ENCODE results near the gene PDPK1.

DNA sequence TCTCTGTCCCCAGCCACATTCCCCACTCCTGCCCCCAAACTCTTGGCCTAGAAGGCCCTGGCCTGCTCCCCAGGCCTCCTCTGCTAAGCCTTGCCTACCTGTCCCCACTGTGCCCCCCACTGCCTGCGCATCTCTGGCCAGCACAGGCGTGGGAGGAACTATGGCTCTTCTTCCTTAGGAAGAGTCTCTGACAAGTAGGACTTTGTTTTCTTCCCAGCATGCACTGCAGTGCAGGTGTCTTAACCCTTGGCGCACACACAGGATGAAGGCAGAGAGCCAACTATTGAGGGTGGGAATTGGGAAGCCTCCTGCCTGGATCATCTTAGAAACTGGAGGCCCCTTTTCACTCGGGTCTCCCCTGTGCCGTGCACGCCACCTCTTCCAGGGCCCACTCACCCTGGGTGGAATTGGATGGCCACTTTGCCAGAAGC lies 14.0 kb upstream of the PDPK1 start:
- TF ChIP-seq, protein P1, sequence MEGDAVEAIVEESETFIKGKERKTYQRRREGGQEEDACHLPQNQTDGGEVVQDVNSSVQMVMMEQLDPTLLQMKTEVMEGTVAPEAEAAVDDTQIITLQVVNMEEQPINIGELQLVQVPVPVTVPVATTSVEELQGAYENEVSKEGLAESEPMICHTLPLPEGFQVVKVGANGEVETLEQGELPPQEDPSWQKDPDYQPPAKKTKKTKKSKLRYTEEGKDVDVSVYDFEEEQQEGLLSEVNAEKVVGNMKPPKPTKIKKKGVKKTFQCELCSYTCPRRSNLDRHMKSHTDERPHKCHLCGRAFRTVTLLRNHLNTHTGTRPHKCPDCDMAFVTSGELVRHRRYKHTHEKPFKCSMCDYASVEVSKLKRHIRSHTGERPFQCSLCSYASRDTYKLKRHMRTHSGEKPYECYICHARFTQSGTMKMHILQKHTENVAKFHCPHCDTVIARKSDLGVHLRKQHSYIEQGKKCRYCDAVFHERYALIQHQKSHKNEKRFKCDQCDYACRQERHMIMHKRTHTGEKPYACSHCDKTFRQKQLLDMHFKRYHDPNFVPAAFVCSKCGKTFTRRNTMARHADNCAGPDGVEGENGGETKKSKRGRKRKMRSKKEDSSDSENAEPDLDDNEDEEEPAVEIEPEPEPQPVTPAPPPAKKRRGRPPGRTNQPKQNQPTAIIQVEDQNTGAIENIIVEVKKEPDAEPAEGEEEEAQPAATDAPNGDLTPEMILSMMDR (conservative IDR thresholded peaks at IDR 0.05 in 1 of 2, IDR thresholded peaks at IDR 0.05 in 1 of 2; ENCODE audit: low read depth in 1 of 2, low read length in 2 of 2), result no peak
- no peak for TF ChIP-seq EZH2 (IDR thresholded peaks at IDR 0.05; ENCODE audit: low read length, missing control alignments)
